Ramos (cell line): Measurements from ENCODE around the gene GOLGB1.
"Not testable (repeated sequence)": the region's sequence is repeated elsewhere in the genome, so short reads cannot be mapped to it uniquely, and the experiment has no call there.

Source experiments
- in situ Hi-C: fragments of 300-500 bp; cut with MboI; formaldehyde crosslinking; loops from one replicate; pipeline ENCODE4 v1.14.3; 2022; ENCODE audit warnings: low sequenced_read_pairs; ENCODE audit not compliant: unreplicated experiment

Gene GOLGB1, protein sequence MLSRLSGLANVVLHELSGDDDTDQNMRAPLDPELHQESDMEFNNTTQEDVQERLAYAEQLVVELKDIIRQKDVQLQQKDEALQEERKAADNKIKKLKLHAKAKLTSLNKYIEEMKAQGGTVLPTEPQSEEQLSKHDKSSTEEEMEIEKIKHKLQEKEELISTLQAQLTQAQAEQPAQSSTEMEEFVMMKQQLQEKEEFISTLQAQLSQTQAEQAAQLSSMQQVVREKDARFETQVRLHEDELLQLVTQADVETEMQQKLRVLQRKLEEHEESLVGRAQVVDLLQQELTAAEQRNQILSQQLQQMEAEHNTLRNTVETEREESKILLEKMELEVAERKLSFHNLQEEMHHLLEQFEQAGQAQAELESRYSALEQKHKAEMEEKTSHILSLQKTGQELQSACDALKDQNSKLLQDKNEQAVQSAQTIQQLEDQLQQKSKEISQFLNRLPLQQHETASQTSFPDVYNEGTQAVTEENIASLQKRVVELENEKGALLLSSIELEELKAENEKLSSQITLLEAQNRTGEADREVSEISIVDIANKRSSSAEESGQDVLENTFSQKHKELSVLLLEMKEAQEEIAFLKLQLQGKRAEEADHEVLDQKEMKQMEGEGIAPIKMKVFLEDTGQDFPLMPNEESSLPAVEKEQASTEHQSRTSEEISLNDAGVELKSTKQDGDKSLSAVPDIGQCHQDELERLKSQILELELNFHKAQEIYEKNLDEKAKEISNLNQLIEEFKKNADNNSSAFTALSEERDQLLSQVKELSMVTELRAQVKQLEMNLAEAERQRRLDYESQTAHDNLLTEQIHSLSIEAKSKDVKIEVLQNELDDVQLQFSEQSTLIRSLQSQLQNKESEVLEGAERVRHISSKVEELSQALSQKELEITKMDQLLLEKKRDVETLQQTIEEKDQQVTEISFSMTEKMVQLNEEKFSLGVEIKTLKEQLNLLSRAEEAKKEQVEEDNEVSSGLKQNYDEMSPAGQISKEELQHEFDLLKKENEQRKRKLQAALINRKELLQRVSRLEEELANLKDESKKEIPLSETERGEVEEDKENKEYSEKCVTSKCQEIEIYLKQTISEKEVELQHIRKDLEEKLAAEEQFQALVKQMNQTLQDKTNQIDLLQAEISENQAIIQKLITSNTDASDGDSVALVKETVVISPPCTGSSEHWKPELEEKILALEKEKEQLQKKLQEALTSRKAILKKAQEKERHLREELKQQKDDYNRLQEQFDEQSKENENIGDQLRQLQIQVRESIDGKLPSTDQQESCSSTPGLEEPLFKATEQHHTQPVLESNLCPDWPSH (N-terminal part only)

DNA sequence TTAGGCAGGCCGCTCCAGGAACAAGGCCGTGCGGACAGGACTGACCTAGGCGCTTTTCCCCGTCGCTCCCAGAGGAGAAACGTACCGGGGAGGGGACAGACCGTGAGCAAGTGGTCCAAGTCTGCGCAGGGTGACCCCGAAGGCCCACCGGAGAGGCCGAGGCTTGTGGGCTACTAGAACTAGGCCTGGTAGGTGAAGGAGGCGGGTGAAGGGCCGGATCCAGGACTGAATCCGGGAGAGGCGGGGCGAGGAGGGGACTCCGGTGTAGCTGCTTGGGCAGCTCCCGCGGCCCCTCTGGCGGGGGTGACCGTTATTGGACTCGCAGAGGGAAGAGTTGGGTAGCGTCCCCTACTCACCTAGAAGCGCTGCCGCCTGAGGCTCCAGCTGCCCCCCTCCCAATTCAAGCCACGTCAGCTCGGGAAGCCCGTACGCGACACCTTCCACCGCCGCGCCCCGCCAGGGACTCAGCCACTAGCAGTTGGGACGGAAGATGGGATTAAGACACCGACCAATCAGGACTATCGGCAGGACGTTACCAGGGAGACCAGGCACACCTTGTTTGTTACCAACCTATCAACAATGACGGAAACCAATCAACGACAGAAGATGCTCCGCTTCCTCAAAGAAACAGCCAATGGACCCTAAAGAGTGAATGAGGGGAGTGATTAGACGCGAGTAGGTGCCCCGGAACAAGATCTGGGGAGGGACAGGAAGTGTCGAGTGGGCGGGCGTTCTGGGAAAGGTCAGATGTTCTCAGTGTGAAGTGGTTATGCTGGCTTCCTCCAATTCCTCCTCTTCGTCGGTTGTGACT lies at the start of gene GOLGB1:
Gene GOLGB1, minus strand, starts transcription at position 466 of the 811 bp plus-strand sequence. CDS start 18,770 bp downstream, outside the sequence.
- in situ Hi-C loops = no loop called here

DNA sequence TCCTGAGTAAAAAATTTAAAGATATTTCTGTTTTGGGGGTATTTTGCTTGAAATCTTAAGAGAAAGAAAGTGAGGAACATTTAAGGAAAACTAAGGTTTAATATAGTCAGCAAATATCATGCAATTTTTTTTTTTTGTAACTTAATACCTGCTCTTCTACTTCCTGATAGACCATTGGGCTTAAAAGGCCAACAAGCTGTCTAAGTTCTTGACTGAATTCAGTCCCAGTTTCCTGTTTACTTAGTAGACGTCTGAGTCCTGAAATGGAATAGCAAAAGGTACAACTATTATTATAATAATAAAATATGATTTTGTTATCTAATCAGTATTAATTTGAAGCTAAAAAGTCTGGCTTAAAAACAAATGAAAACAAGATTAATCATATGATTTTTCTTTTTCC lies 47.4 kb upstream of the GOLGB1 start:
- in situ Hi-C loops = no loop called here

DNA sequence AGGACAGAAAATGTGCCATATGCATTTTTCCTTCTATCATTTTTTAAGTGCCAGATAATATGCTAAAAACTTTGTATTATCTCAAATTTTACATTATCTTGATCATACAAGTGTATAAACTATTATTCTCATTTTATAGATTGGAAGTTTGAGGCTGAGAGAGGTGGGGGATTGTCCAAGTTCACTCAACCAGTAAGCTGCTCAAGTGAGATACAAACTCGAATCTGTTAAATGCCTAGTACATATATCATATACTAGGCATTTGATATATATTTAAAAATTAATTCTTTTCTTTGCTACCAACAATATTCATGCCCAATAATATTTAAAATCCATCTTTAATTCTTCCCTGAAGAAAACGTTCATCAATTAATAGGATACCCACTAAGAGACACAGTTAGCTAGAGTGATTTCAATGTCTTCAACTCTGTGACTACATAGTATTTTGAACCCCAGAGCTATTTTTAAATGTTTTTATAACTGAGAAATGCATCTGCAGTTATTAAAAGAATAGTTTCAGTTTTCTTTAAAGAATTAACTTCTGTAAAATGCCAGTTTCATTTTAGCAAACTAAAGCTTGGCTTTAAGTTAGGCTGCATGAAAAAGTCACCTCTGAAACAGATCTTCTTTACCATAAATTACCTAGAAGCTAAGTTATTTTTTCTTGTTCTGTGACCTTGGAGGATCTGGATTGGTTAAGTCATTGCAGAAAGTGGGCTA lies 44.9 kb upstream of the GOLGB1 start:
- in situ Hi-C loops = no loop called here

DNA sequence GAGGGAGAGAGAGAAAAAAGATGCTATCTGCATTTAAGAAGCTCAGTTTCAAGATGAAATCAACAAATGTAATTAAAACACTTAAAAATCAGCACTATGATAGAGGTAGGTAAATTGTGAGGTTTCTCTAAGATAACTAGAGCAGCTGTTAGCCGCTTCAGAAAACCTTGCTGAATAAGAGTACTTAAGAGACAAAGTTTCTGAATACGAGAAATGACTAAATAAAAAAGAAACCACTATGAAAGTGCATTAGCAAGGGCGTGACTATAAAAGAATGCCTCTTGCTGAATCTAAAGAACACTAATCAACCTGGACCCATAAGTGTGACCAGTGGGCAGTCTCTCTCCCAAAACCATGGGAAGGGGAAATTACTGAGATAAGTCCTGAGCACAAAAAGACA lies 43.5 kb upstream of the GOLGB1 start:
- in situ Hi-C loops = no loop called here

DNA sequence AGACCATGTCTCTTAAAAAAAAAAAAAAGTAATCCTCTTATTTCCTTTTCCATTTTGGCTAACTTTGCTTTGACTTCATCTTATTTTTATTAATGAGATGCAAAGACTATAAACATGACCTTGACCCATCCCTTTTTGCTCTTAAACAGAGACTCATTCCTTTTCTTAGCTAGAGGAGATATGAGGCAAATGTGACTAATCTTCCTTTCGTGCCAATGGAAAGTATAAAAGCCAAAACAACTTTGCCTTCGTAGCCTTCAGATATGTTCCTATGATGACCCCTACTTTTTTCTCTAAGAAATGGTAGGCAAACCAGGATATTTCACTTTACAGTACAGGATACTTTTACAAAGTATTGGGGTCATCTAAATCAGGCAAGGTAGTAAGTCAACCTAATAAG lies 36.9 kb upstream of the GOLGB1 start:
- in situ Hi-C loops = no loop called here

DNA sequence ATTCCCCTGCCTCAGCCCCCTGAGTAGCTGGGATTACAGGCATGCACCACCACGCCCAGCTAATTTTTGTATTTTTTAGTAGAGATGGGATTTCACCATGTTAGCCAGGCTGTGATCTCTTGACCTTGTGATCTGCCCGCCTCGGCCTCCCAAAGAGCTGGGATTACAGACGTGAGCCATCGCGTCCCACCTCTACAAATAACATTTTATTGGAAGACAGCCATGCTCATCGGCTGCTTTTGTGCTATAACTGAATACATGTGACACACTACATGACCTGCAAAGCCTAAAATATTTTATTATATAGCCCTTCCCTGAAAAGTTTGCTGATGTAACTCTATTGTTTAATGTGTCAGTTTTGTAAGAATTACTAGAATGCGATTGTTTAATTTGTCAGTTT lies 33.2 kb upstream of the GOLGB1 start:
- in situ Hi-C loops = not testable (repeated sequence)

DNA sequence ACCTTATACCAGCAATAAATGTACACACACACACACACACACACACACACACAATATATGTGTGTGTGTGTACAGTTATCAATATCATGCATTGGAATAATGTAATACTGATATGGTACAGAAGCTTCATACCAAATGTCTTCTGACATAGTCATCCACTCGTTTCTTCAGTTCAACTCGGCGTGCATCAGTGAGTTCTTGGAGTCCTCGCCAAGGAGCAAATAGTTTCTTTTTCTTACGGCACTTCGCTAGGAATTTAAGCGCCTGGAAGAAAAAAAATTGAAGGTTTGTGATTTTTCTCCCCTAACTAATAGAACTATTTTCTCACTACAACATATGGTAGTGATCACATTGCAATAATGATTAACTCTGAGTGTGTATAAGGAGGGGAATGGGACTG lies 32.1 kb upstream of the GOLGB1 start:
- in situ Hi-C loops = no loop called here

DNA sequence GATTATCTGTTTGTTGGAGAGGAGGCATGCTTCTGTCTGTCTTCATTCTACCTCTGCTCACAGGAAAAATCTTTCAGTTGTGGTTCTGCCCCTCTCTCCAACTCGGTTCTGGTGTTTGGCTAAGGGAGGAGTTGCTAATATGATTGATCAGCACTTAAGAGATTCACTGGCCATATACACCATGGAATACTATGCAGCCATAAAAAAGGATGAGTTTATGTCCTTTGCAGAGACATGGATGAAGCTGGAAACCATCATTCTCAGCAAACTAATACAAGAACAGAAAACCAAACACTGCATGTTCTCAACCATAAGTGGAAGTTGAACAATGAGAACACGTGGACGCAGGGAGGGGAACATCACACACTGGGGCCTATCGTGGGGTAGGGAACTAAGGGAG lies 25.6 kb upstream of the GOLGB1 start:
- in situ Hi-C loops = not testable (repeated sequence)

DNA sequence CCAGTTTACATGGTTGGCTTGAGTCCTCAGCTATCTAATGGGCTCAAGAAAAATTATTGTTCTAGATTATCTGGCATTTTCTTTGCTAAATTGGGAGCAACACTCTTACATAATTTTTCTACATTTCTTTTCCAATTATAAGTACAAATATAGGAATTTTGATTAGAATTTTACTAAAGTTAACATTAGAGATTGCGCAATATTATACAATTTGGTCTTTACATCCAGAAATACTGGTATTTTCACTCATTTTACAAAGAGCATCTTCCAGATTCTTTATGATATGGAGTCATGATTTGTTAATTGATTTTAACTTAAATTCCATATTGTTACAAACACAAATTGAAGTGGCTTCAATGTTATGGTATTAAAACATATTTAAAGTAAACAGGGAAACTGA lies 19.7 kb upstream of the GOLGB1 start:
- in situ Hi-C loops = no loop called here

DNA sequence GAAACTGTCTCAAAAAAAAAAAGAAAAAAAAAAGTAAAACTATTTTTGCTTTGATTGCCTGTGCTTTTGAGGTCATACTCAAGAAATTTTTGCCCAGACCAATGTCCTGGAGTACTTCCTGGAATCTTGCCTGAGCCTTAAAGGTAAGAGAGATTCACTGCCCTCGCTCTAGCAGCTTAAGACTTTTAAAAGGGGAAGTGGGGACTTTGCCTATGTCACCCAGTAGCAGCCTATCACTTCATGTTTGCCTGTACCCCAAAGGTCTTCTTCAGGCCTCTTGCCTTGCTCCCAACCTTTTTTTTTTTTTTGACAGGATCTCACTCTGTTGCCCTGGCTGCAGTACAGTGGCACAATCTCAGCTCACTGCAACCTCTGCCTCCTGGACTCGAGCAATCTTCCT lies 18.9 kb upstream of the GOLGB1 start:
- in situ Hi-C loops = no loop called here

DNA sequence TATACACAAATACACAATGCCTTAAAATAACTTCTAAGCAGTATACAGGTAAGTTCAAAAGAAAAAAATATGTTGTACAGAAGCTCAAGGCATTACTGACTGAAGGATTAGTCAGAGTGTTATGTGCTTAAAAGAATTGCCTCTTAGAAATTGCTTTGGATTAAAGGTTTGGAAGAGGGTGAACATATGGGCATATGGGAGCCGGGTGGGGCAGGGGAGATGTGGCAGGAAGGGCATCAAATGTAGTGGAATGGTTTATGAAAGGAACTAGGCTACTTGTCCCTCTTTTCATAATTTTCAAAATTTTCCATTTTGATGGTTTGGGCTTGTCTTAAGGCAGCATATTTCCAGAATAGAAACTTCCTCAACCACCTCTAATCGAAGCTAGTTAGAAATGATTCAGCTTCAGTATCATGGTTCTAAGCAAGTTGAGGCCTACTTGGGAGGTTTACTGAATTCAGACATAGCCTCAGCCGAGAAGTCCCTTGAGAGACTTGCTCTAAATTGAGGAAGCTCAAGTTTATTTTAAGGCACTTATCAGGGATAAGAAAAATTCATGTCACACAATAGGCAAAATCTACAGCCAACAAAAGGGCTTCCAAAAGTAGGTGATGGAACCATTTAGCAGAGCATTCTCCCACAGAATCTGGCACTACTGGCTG lies 10.1 kb upstream of the GOLGB1 start:
- in situ Hi-C loops = no loop called here

DNA sequence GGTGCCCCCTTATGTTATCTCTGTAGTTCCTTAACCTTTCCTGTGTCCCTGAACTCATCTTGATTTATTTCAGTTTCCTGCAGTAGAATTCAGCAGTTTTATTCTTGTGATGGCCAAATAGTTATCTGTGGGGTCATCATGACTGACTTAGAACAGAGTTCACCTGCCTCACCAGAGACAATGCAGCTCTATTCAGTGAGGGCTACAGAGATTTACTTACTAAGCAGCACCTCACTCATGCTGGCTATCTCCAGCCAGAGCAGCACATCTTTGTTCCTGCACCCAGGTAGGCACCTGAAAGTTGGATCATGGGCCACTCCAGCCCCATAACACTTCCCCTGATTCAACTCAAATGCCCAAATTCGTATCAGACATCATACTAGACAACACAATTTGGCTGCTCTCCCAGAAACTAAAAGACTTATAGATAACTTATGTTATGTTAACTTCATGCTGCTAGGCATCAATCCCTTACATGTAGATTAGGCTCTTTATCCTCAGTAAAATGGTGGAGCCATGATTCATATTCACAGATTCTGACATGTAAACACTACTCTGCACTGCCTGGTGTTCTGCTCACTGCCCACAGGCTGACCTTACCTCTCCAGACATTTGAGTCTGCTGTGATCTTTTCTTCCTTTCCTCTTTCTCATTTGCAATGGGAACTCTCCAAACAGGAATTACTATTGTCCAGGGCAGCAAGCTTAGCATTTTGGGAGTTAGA lies 9.3 kb upstream of the GOLGB1 start:
- in situ Hi-C loops = no loop called here

DNA sequence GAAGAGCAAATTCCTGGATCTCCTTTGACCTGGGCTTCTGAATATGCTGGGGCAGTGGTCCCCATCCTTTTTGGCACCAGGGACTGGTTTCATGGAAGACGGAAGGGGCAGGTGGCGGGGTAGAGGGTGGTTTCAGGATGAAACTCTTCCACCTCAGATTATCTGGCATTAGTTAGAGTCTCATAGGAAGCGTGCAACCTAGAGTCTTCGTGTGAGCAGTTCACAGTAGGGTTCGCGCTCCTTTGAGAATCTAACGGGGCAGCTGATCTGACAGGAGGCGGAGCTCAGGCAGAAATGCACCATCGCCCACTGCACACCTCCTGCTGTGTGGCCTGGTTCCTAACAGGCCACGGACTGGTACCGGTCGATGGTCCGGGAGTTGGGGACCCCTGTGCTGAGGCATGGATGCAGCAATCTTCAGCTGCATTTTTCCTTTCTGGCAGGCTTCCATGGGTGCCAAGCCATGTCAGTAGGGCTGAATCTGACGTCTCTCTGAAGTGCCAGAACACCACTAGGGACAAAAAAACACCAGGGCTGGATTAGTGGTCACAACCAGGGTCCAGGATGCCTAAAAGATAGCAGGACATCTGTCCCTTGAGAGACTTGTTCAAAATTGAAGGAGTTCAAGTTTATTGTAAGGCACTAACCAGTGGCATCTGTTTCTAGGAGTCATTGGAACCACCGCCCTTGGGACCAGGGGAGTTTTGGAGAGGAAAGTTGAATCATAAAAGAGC lies 8.4 kb upstream of the GOLGB1 start:
- in situ Hi-C loops = no loop called here

DNA sequence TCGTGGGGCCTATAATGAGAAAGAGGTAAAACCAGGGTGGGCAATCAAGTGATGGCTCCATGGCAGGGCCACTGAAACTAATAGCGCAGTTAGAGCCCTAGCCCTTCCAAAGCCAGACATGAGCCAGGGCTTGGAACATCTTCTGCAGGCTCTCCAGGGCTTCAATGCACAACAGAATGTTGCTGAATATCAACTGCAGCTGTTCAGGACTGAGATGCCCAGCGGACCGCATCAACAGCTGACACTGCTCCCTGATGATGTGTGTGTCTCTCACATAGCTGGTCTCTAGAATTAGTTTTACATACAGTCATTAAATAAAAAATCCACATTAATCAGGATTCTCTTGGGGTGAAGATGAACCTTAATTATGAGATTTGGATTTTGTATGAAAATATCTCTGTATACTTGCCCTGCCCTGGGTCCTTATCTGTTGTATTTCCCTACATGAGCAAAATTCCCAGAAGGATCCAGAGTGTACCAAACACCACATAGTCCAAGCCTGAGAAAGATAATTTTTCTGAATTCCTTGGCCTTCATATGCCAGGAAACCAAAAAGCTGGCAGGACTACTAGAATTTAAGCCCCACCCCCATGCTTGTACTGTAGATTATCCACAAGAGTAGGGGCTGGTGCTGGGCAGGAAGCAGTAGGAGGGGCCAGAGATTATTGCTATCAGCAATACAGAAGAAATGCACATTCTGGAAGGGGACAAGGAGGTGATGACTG lies 7.7 kb upstream of the GOLGB1 start:
- in situ Hi-C loops = no loop called here

DNA sequence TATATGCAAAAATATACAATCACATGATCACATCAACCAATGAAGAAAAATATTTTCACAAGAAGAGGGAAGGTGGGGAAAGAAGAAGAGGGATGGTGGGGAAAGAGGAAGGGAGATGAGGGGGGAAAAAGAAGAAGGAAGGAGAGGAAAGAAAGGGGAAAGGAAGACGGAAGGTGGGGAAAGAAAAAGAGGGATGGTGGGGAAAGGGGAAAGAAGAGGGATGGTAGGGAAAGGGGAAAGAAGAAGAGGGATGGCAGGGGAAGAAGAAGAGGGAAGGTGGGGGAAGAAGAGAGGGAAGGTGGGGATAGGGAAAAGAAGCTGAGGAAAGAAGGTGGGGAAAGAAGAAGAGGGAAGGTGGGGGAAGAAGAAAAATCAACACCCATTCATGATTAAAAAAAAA lies 3.2 kb upstream of the GOLGB1 start:
- in situ Hi-C loops = no loop called here

DNA sequence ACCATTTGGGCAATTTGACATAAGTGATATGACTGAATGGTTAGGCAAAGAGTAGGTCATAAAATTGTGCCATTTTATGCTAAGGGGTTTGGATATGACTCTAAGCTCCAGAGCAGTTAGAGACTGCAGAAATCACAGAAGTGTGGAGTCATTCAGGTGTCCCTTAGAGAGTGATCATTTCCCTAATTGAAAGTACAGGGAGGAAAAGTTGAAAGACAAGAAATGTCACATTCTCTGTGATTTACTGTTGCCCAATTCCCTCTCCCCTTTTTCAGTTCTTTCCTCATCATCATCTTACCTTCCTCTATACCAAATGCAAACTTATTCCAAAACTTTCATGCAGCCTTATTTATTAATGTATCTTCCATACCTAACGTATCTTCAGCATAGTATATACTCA lies 2.7 kb upstream of the GOLGB1 start:
- in situ Hi-C loops = no loop called here

DNA sequence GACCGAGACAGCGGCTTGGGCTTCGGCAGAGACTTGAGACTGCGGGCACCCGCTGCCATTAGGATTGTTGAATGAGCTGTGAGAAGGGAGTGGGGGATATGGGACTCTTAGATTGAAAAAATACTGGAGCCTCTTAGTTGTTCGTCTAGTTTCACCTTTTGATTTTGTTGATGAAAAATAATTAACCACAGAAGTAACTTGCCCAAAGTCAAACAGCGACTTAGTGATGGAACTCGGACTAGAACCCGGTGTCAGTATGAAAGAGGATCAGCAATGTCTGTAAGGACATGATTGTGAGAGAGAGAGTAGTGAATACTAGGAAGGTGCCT lies 510 bp upstream of the GOLGB1 start:
- in situ Hi-C loops = no loop called here
